DND-41 (cell line): ENCODE results near the gene NEGR1.

ENCODE experiments used
- ATAC-seq: fragments of 200-7000 bp; cut with Tn5 transposase; 3 replicates; pipeline ENCODE4 v1.9.1; 2021; ENCODE audit warnings: low read depth; ENCODE audit not compliant: insufficient read depth
- DNase-seq: peaks from one replicate; pipeline ENCODE4 v3.0.0-alpha.2; 2020
- H2AFZ ChIP-seq: 2 replicates; pipeline ENCODE4 v1.6.0; 2012; ENCODE audit warnings: low read depth, low read length
- H3K27ac ChIP-seq: 2 replicates; pipeline ENCODE4 v1.5.1; 2012; ENCODE audit warnings: low read length, inconsistent platforms
- H3K27me3 ChIP-seq: fragments of 200-600 bp; sonication (generic); 2 replicates; pipeline ENCODE4 v1.6.0; 2012; ENCODE audit warnings: low read length, mild to moderate bottlenecking, inconsistent platforms; ENCODE audit not compliant: insufficient read depth, poor library complexity
- H3K36me3 ChIP-seq: 2 replicates; pipeline ENCODE4 v1.5.1; 2012; ENCODE audit warnings: low read length, inconsistent platforms; ENCODE audit not compliant: insufficient read depth
- H3K4me1 ChIP-seq: 2 replicates; pipeline ENCODE4 v1.5.1; 2012; ENCODE audit warnings: mild to moderate bottlenecking, low read length; ENCODE audit not compliant: insufficient read depth
- H3K4me2 ChIP-seq: 2 replicates; pipeline ENCODE4 v1.6.0; 2012; ENCODE audit warnings: mild to moderate bottlenecking, moderate library complexity, low read length, inconsistent platforms; ENCODE audit not compliant: insufficient read depth
- H3K4me3 ChIP-seq, 2 experiments: fragments of 200-600 bp in 1 of 2; shearing (Covaris generic) in 1 of 2; 2 replicates each; pipeline ENCODE4 v1.5.1; 2012 to 2016; ENCODE audit warnings: inconsistent platforms in 2 of 2, low read length in 2 of 2, mild to moderate bottlenecking in 2 of 2, low read depth in 1 of 2, moderate library complexity in 1 of 2
- H3K79me2 ChIP-seq: 2 replicates; pipeline ENCODE4 v1.6.0; 2012; ENCODE audit warnings: low read length, inconsistent platforms; ENCODE audit not compliant: insufficient read depth
- H3K9ac ChIP-seq: 2 replicates; pipeline ENCODE4 v1.6.0; 2012; ENCODE audit warnings: low read depth, mild to moderate bottlenecking, inconsistent platforms, low read length, moderate library complexity
- H3K9me3 ChIP-seq: 2 replicates; pipeline ENCODE4 v1.5.1; 2012; ENCODE audit warnings: low read length, moderate library complexity, mild to moderate bottlenecking, inconsistent platforms; ENCODE audit not compliant: insufficient read depth, severe bottlenecking
- H4K20me1 ChIP-seq: 2 replicates; pipeline ENCODE4 v1.6.0; 2012; ENCODE audit warnings: low read length; ENCODE audit not compliant: insufficient read depth
- CTCF ChIP-seq: IDR thresholded peaks from 2 replicates; pipeline ENCODE4 v1.5.1; 2012; ENCODE audit warnings: borderline replicate concordance, low read length, moderate library complexity, mild to moderate bottlenecking; ENCODE audit not compliant: poor library complexity, severe bottlenecking; ENCODE audit errors: extremely low read depth
- EZH2 ChIP-seq: IDR thresholded peaks from 3 replicates; pipeline ENCODE4 v1.6.1; 2012; ENCODE audit warnings: borderline replicate concordance, low read depth, mild to moderate bottlenecking, moderate library complexity, low read length, inconsistent platforms; ENCODE audit not compliant: severe bottlenecking

The NEGR1 gene

GRCh38 chr1:71647513-71648300 is 634.6 kb downstream of the NEGR1 start:
- Histone ChIP-seq H3K4me2 (no peak overlapping the region), H3K27ac (no peak overlapping the region), H2AFZ (no peak overlapping the region), H3K9me3 (no peaks in the 10 kb centered on the region), H3K9ac (no peak overlapping the region), H3K27me3 (no peaks in the 10 kb centered on the region), H3K4me1 (no peaks in the 10 kb centered on the region), H3K36me3 (no peaks in the 10 kb centered on the region), H3K79me2 (no peaks in the 10 kb centered on the region), H3K4me3 (no peak overlapping the region), H4K20me1 (no peaks in the 10 kb centered on the region)
- TF ChIP-seq CTCF: no peak
- no peak for TF ChIP-seq EZH2
- no peak for DNase-seq
- ATAC-seq: no peak

GRCh38 chr1:71645015-71645414 is 637.3 kb downstream of the NEGR1 start:
- Histone ChIP-seq H3K4me1 (no peaks in the 10 kb centered on the region), H3K9me3 (no peaks in the 10 kb centered on the region), H2AFZ (no peak overlapping the region), H3K4me2 (no peak overlapping the region), H3K27ac (no peak overlapping the region), H3K79me2 (no peaks in the 10 kb centered on the region), H4K20me1 (no peaks in the 10 kb centered on the region), H3K4me3 (no peak overlapping the region), H3K36me3 (no peaks in the 10 kb centered on the region), H3K27me3 (no peaks in the 10 kb centered on the region), H3K9ac (no peak overlapping the region)
- no peak for ATAC-seq
- TF ChIP-seq EZH2: no peak
- TF ChIP-seq CTCF: no peak
- no peak for DNase-seq

- no peaks in the 10 kb centered on the region for H3K4me1 ChIP-seq
- no peak overlapping the region for H2AFZ ChIP-seq
- H3K27me3 ChIP-seq: no peaks in the 10 kb centered on the region
- no peaks in the 10 kb centered on the region for H4K20me1 ChIP-seq
- H3K4me3 ChIP-seq: no peak overlapping the region
- no peak for TF ChIP-seq CTCF
- no peak for TF ChIP-seq EZH2
- no peaks in the 10 kb centered on the region for H3K79me2 ChIP-seq
- no peak overlapping the region for H3K27ac ChIP-seq
- H3K4me2 ChIP-seq: no peak overlapping the region
- DNase-seq (no peak), ATAC-seq (no peak)
- H3K9me3 ChIP-seq: no peaks in the 10 kb centered on the region
- no peak overlapping the region for H3K9ac ChIP-seq
- no peaks in the 10 kb centered on the region for H3K36me3 ChIP-seq
Observed at GRCh38 chr1:71641903-71642302, 640.4 kb downstream of the NEGR1 start.
